Endometrial microvascular endothelial cells (primary cell): ENCODE measurements around the gene SPATS2L. TPM values are rescaled to one million over a fixed set of nuclear protein-coding genes. Genes with fewer than 3 reads are reported as not detected.

ENCODE experiments used
- in situ Hi-C: cut with HindIII; loops from 2 replicates; pipeline ENCODE4 v1.10.0; 2017; ENCODE audit warnings: low sequenced_read_pairs, low pct_unique_long_range_greater_than_20kb; ENCODE audit errors: inconsistent ontology term
- total RNA-seq: library from RNA; depleted of rRNA; stranded (reverse); fragments of >200 nt; gene quantifications from one replicate; pipeline ENCODE4 v1.2.3, GENCODE V29; 2015; ENCODE audit errors: inconsistent ontology term

The SPATS2L gene
- total RNA-seq, 1 donor from 2014 or later: 85.7 TPM

- in situ Hi-C loops: loop anchor here (25.0 kb wide), 1 partner anchor 534 kb away; the partner anchor contains the start of genes MAIP1 and TYW5
These were observed 190.2 kb downstream of the SPATS2L start for GRCh38 chr2:200496696-200497095.

- in situ Hi-C loops: loop anchor here (25.0 kb wide), 1 partner anchor 536 kb away; the partner anchor contains the start of genes MAIP1 and TYW5
These were observed 192.1 kb downstream of the SPATS2L start for GRCh38 chr2:200498402-200499162.

- in situ Hi-C loops: no loop called here
These were observed 195.7 kb downstream of the SPATS2L start for GRCh38 chr2:200502196-200502595.

GRCh38 chr2:200506679-200507078 is 200.2 kb downstream of the SPATS2L start:
- in situ Hi-C loops: no loop called here

DNA sequence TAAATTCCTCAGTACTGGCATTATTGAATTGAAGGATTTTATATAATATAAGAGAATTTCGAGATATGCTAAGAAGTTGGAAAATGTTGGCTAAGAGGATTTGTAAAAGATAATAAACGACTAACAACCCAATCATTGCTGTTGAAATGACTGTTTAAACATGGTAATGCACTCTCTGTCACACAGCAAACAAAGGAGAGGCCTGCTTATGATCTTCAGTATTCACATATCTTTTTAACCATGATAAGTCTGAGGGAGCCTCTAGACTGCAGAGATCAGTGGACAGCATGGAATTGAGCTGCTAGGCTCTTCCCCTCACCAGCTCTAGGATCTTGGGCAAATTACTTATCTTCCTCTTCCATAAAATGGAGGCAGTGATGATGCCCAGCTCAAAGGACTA is 200.7 kb downstream of the SPATS2L start:
- in situ Hi-C loops: no loop called here

GRCh38 chr2:200509235-200509611 is 202.7 kb downstream of the SPATS2L start:
- in situ Hi-C loops: no loop called here

DNA sequence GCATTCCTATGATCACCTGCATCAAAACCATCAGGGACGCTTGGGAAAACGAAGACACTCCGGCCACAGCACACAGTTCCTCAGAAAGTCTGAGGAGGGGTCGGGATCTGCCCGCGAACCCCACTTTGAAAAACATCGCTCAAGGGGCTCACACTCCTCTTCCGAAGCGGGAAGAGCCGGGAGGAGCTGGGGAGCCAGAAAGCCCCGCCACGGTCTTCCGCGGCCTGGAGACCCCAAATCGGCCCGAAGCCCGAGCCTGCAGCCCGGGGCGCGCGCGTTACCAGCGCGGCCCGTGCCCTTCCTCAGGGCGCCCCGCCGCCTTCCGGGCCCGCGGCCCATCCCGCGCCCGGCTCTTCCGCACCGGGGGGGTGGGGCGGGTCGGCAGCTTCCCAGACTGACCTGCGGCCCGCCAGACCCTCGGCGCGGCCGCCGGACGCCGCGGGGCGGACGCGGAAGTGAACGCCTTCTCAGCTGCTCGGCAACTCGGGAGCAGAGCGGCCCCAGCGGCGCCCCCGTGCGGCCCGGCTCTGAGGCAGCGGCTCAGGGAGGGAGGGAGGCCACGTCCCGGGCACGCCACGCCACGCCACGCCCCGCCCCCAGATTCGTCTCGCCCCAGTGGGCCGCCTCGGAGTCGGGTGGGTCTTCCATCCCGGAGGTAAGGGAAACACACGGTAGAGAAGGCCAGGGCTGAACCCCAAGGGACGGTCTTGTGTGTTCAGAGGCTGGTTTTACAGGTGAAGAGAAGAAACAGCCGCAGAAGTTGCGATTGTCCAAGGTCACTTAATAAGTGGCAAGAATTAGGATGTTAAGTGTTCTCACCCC is 203.3 kb downstream of the SPATS2L start, which contains the start of gene KCTD18:
Gene KCTD18 (minus strand): TSS at position 457 of the 822 bp plus-strand sequence. CDS start 3,052 bp downstream, outside the sequence.
- in situ Hi-C loops: no loop called here

DNA sequence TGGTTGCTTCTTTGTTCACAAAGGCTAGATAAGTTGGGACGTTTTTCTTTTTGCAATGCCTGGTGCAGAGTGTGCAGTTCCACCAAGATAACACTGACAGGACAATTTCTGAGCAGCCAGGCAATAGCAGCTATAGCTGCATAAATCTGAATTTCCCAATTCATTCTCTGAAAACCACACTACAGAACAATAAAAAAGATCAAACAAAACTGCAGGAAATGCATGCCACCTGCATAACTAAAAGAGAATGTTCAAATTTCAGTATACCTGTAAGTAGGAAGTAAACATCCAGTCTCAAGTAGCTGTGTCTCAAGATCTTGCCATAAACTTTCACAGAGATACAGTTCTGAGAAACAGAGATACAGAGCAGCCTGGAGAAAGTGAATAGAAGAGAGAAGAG is 208.7 kb downstream of the SPATS2L start:
- in situ Hi-C loops: no loop called here

DNA sequence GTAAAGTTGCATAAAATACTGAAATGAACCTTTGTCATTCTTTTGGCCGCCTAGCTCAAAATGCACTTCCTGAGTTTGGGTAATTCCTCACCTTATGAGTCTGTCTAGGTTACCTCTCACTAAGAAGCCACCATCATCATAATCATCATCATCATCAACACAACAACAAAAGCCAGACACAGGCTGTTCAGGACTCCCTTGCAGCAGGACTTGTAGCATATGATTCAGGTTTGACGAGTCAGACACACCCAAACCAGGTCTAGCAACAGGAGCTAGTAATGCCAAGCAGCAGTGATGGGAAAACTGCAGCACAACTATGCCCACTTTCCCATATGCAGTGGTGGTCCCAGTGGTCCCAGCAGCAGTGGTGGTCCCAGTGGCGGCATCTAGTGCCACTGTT is 216.7 kb downstream of the SPATS2L start:
- in situ Hi-C loops: no loop called here

DNA sequence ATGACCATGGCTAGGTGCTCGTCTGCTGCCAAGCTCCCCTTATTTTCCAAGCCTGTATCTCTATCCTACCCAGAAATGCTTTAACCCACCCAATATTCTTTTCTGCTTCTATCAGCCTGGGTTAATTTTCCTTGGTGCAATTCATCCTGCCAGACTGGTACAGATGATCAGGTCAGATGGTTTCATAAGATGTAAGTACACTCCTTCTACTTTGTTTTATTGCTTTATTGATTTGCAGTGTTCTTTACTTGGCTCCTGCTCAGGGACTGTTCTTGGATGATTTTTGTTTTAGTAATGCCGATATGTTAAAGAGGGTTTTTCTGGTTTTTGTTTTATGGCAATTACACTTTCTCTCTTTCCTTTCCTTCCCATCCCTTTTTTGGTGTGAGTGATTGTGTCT is 217.1 kb downstream of the SPATS2L start:
- in situ Hi-C loops: no loop called here

DNA sequence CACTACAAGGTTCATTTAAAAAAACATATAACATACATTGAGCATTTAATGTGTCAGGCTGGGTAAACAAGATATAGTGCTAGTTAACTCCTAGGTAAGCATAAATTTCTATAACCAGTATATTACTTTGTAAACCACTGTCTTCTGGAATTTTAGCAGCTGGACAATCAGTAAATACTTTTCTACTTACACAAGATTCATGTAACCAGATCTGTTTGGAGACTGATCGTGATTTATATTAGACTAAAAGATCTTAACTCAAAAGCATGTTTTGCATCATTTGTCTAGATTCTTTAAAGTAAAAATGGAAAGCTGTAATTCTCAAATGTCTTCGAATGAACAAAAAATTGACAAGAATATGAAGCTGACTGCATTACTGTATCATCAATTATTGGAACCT is 218.6 kb downstream of the SPATS2L start:
- in situ Hi-C loops: no loop called here

DNA sequence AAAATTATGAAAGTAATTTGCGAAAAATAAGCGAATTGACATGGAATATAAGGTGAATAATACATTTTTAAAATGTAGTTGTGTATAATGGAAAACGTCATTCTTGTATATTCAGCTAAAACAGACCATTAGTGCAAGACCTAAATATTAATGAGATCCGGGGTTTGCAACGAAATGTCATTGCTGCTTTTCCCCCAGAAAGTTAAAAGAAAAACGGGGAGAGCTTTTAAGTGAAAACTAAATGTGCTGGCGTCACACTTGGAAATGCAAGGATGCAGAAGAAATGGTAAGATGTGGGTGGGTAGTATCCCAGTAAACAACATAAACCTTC is 219.0 kb downstream of the SPATS2L start:
- in situ Hi-C loops: no loop called here

DNA sequence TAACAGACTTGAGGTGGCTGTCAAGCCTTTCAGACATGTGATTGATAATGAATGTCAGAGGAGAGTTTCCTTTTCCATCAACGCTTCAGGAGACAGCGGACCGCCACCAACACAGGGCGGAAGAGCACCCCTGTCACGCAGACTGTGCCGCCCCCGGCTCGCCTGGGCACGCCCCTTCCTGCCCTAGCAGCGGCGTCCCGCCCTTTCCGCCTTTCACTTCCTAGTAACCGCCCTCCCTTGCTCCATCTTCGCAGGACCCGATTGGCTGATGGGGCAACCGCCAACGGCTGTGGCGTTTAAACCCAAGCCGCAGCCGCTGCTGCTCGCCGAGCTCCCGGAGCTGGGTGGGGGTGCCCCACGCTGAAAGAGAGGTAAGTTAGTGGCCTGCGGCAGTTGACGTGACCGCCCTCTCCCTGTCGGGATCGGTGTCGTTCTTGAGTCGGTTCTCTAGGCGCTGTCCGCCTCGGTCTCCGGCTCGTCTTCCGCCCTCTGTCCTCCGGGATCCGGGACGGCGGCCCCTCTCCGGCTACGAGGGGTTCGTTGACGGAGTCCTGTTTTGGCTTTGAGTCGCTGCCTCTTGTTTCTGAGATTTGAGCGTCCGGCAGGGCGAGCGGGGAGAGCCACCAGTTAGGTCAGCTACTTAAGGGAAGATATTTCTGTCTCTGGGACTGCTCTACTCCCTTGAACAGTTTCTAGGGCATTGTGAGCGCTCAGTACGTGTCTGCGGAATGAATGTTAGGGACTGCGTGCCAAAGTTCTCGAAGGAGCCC is 219.6 kb downstream of the SPATS2L start, which contains the start of gene SGO2:
Gene SGO2 (plus strand): TSS at position 326 of the 770 bp plus-strand sequence. CDS start 6,769 bp downstream, outside the sequence.
- in situ Hi-C loops: no loop called here

DNA sequence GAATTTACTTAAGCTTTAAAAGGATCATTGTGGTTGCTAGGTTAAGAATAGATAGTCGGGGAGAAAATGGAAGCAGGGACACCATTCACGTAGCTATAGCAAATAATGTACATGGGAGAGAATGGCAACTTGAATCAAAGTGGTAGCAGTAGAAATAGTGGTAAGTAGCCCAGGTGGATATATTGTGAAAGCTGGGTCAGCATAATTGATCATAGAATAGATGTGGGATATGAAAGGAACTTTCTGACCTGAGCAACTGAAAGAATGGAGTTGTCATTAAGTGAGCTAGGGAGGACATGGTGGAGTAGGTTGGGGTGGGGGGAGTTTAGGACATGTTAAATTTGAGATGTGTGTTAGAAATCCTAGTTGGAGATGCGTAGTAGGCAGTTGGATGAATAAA is 221.7 kb downstream of the SPATS2L start:
- in situ Hi-C loops: no loop called here

Other genes starting within 250 kb of the SPATS2L start
- 6.9 TPM for gene KCTD18, start 203.4 kb downstream of the SPATS2L start, total RNA-seq
- gene SGO2, start 219.5 kb downstream of the SPATS2L start, total RNA-seq: 21.5 TPM